HepG2 (cell line): Measurements from ENCODE around the gene GNA12. TPM values are rescaled to one million over a fixed set of nuclear protein-coding genes. Genes with fewer than 3 reads are reported as not detected.

Experiments used
- ARNTL ChIP-seq: sonication (generic); formaldehyde crosslinking; IDR thresholded peaks from 2 replicates; pipeline ENCODE4 v1.4.0; 2020; ENCODE audit warnings: mild to moderate bottlenecking, missing genetic modification reagents
- CCDC6 ChIP-seq: sonication (generic); formaldehyde crosslinking; IDR thresholded peaks from 2 replicates; pipeline ENCODE4 v1.8.1; 2022; ENCODE audit warnings: mild to moderate bottlenecking, missing genetic modification reagents, moderate library complexity
- EHMT2 ChIP-seq: fragments of 200-600 bp; sonication (generic); IDR thresholded peaks from 2 replicates; pipeline ENCODE4 v1.7.0; 2017; ENCODE audit warnings: antibody characterized with exemption, low read depth, low read length, borderline replicate concordance
- GTF3A ChIP-seq: sonication (generic); formaldehyde crosslinking; conservative IDR thresholded peaks from 2 replicates; pipeline ENCODE4 v1.4.0; 2020; ENCODE audit warnings: mild to moderate bottlenecking, missing genetic modification reagents
- KLF9 ChIP-seq: IDR thresholded peaks from 2 replicates; pipeline ENCODE4 v1.6.1; 2016; ENCODE audit warnings: low read depth
- NPAS2 ChIP-seq: sonication (generic); formaldehyde crosslinking; IDR thresholded peaks from 2 replicates; pipeline ENCODE4 v1.8.0; 2022; ENCODE audit warnings: mild to moderate bottlenecking, missing genetic modification reagents, borderline replicate concordance
- NR3C1 ChIP-seq: sonication (generic); formaldehyde crosslinking; IDR thresholded peaks from 2 replicates; pipeline ENCODE4 v1.4.0; 2020; ENCODE audit warnings: missing genetic modification reagents
- RBFOX2 ChIP-seq: fragments of 200-400 bp; formaldehyde crosslinking; IDR thresholded peaks from 2 replicates; pipeline ENCODE4 v1.6.1; 2017; ENCODE audit warnings: low read depth, mild to moderate bottlenecking, low read length
- SETDB1 ChIP-seq: sonication (generic); formaldehyde crosslinking; IDR thresholded peaks from 2 replicates; pipeline ENCODE4 v1.5.1; 2020; ENCODE audit warnings: missing genetic modification reagents, mild to moderate bottlenecking, borderline replicate concordance
- TOE1 ChIP-seq: sonication (generic); formaldehyde crosslinking; IDR thresholded peaks from 2 replicates; pipeline ENCODE4 v1.4.0; 2020; ENCODE audit warnings: mild to moderate bottlenecking, missing genetic modification reagents
- ZNF205 ChIP-seq: IDR thresholded peaks from 2 replicates; pipeline ENCODE4 v1.6.1; 2018; ENCODE audit warnings: missing biosample characterization, missing genetic modification reagents
- ZNF263 ChIP-seq: sonication (generic); formaldehyde crosslinking; IDR thresholded peaks from 2 replicates; pipeline ENCODE4 v1.4.0; 2020; ENCODE audit warnings: missing genetic modification reagents
- ZNF780A ChIP-seq: sonication (generic); formaldehyde crosslinking; IDR thresholded peaks from 2 replicates; pipeline ENCODE4 v1.8.0; 2022; ENCODE audit warnings: mild to moderate bottlenecking, missing genetic modification reagents, moderate library complexity
- polyA plus RNA-seq, 8 experiments: library from polyadenylated mRNA; depleted of rRNA in 3 of 8; stranded (reverse) in 7 of 8; unstranded in 1 of 8; fragments of >200 nt; fragmentation: Illumina TruSeq in 4 of 8; extraction: Trizol in 4 of 8; gene quantifications; 2 replicates each; pipeline versions ENCODE4 v1.2.1 to v1.2.3, GENCODE V29; 2011 to 2016; ENCODE audit warnings: low read depth in 4 of 8, missing spikeins in 1 of 8, mixed read lengths in 1 of 8; ENCODE audit not compliant: insufficient read depth in 1 of 8
- total RNA-seq, 5 experiments: library from RNA; depleted of rRNA; stranded (reverse); fragments of >200 nt; fragmentation: Illumina TruSeq; extraction: Trizol; gene quantifications; 2 replicates each; pipeline ENCODE4 v1.2.3, GENCODE V29; 2016; ENCODE audit warnings: low read depth in 1 of 5
- TF ChIP-seq, protein P1 (sequence below): sonication (generic); formaldehyde crosslinking; IDR thresholded peaks from 2 replicates; pipeline ENCODE4 v1.5.1; 2020; ENCODE audit warnings: mild to moderate bottlenecking, missing genetic modification reagents, moderate library complexity
- TF ChIP-seq, protein P2 (sequence below): sonication (generic); formaldehyde crosslinking; IDR thresholded peaks from 2 replicates; pipeline ENCODE4 v1.8.0; 2022; ENCODE audit warnings: missing genetic modification reagents, mild to moderate bottlenecking, moderate library complexity, borderline replicate concordance
- TF ChIP-seq, protein P3 (sequence below): sonication (generic); formaldehyde crosslinking; IDR thresholded peaks from 2 replicates; pipeline ENCODE4 v1.8.0; 2022; ENCODE audit warnings: missing genetic modification reagents, low read depth, mild to moderate bottlenecking, borderline replicate concordance
- TF ChIP-seq, protein P4 (sequence below): sonication (generic); formaldehyde crosslinking; IDR thresholded peaks from 2 replicates; pipeline ENCODE4 v1.8.1; 2023; ENCODE audit warnings: missing genetic modification reagents, mild to moderate bottlenecking, borderline replicate concordance
- TF ChIP-seq, protein P5 (sequence below): sonication (generic); formaldehyde crosslinking; IDR thresholded peaks from 2 replicates; pipeline ENCODE4 v1.9.0; 2021; ENCODE audit warnings: missing genetic modification reagents, borderline replicate concordance
- TF ChIP-seq, protein P6 (sequence below): fragments of 450-650 bp; IDR thresholded peaks from 2 replicates; pipeline ENCODE4 v1.6.1; 2016

Gene GNA12
- total and polyA plus RNA-seq, 2 of the 13 experiments (the other 11 are each of a cell fraction or from before 2014, with no cell fraction given), result 16.2 to 50.9 TPM

DNA sequence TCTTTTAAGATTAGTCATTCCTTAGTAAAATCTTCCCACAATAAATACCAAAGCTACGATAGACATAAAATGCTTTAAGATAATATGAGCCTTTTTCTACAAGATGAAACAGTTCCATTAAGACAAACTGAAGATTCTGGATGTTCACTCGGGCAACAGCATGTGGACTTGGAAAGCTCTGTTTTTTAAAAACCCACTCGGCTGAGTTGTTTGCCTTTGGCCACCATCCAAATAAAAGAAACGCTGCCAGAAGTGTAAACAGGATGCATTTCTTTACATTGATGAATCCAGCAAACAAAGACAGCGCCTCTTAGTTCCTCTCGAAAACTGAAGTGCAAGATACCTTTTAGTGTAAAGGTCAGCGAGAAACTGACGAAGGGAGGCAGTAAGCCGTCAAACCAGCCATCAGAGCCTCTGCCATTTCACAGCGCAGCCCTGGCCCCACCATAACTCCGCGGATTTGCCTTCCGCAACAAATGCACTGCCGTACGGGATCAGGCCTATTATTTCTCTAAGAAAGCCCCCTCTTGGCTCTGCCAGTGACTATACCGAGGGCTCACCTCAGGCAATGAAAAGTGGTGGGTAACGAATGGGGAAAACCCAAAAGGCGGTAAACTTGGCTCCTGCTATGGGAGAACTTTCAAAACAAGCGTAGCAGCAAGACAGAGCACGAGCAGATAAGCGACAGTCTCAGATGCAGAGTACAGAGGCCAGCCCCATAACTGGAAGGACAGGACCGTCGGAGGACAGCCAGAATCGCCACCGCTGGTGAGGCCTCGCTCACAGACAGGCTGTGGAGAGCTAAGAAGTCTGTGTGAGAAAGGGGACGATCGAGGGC, 41.4 kb downstream of the GNA12 start (continued):
- TF ChIP-seq, protein P1, sequence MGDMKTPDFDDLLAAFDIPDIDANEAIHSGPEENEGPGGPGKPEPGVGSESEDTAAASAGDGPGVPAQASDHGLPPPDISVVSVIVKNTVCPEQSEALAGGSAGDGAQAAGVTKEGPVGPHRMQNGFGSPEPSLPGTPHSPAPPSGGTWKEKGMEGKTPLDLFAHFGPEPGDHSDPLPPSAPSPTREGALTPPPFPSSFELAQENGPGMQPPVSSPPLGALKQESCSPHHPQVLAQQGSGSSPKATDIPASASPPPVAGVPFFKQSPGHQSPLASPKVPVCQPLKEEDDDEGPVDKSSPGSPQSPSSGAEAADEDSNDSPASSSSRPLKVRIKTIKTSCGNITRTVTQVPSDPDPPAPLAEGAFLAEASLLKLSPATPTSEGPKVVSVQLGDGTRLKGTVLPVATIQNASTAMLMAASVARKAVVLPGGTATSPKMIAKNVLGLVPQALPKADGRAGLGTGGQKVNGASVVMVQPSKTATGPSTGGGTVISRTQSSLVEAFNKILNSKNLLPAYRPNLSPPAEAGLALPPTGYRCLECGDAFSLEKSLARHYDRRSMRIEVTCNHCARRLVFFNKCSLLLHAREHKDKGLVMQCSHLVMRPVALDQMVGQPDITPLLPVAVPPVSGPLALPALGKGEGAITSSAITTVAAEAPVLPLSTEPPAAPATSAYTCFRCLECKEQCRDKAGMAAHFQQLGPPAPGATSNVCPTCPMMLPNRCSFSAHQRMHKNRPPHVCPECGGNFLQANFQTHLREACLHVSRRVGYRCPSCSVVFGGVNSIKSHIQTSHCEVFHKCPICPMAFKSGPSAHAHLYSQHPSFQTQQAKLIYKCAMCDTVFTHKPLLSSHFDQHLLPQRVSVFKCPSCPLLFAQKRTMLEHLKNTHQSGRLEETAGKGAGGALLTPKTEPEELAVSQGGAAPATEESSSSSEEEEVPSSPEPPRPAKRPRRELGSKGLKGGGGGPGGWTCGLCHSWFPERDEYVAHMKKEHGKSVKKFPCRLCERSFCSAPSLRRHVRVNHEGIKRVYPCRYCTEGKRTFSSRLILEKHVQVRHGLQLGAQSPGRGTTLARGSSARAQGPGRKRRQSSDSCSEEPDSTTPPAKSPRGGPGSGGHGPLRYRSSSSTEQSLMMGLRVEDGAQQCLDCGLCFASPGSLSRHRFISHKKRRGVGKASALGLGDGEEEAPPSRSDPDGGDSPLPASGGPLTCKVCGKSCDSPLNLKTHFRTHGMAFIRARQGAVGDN (CRISPR knock-in tag), result peak; percentile 85
- TF ChIP-seq ZNF263, result peak; percentile 10; the same call in 1 of the 2 replicates
- TF ChIP-seq GTF3A, result no peak
- no peak for TF ChIP-seq NPAS2 (CRISPR knock-in tag)
- TF ChIP-seq, protein P2, sequence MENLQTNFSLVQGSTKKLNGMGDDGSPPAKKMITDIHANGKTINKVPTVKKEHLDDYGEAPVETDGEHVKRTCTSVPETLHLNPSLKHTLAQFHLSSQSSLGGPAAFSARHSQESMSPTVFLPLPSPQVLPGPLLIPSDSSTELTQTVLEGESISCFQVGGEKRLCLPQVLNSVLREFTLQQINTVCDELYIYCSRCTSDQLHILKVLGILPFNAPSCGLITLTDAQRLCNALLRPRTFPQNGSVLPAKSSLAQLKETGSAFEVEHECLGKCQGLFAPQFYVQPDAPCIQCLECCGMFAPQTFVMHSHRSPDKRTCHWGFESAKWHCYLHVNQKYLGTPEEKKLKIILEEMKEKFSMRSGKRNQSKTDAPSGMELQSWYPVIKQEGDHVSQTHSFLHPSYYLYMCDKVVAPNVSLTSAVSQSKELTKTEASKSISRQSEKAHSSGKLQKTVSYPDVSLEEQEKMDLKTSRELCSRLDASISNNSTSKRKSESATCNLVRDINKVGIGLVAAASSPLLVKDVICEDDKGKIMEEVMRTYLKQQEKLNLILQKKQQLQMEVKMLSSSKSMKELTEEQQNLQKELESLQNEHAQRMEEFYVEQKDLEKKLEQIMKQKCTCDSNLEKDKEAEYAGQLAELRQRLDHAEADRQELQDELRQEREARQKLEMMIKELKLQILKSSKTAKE, result no peak
- TF ChIP-seq KLF9 (CRISPR knock-in tag), result no peak
- no peak for TF ChIP-seq ZNF780A (CRISPR knock-in tag)
- TF ChIP-seq, protein P3, sequence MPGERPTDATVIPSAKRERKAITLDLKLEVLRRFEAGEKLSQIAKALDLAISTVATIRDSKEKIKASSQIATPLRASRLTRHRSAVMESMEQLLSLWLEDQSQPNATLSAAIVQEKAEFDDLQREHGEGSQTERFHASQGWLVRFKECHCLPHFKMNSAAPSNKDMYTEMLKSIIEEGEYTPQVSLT (CRISPR knock-in tag), result no peak
- TF ChIP-seq CCDC6 (CRISPR knock-in tag), result no peak
- TF ChIP-seq ZNF205 (CRISPR knock-in tag), result 0 out of 2 replicates have a peak, but pooled peaks have one; percentile 48
- TF ChIP-seq EHMT2, result no peak
- TF ChIP-seq, protein P4, sequence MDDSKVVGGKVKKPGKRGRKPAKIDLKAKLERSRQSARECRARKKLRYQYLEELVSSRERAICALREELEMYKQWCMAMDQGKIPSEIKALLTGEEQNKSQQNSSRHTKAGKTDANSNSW (CRISPR knock-in tag), result no peak
- TF ChIP-seq RBFOX2, result peak; percentile 47; the same call in 1 of the 2 replicates
- no peak for TF ChIP-seq NR3C1 (CRISPR knock-in tag)
- TF ChIP-seq, protein P5, sequence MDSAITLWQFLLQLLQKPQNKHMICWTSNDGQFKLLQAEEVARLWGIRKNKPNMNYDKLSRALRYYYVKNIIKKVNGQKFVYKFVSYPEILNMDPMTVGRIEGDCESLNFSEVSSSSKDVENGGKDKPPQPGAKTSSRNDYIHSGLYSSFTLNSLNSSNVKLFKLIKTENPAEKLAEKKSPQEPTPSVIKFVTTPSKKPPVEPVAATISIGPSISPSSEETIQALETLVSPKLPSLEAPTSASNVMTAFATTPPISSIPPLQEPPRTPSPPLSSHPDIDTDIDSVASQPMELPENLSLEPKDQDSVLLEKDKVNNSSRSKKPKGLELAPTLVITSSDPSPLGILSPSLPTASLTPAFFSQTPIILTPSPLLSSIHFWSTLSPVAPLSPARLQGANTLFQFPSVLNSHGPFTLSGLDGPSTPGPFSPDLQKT, result no peak
- TF ChIP-seq SETDB1 (CRISPR knock-in tag), result no peak
- TF ChIP-seq TOE1 (CRISPR knock-in tag), result 0 out of 2 replicates have a peak, but pooled peaks have one; percentile 51
- TF ChIP-seq, protein P6, sequence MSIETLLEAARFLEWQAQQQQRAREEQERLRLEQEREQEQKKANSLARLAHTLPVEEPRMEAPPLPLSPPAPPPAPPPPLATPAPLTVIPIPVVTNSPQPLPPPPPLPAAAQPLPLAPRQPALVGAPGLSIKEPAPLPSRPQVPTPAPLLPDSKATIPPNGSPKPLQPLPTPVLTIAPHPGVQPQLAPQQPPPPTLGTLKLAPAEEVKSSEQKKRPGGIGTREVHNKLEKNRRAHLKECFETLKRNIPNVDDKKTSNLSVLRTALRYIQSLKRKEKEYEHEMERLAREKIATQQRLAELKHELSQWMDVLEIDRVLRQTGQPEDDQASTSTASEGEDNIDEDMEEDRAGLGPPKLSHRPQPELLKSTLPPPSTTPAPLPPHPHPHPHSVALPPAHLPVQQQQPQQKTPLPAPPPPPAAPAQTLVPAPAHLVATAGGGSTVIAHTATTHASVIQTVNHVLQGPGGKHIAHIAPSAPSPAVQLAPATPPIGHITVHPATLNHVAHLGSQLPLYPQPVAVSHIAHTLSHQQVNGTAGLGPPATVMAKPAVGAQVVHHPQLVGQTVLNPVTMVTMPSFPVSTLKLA, result no peak
- peak; percentile 61; the same call in 1 of the 2 replicates for TF ChIP-seq ARNTL (CRISPR knock-in tag)
